GM12873 (cell line): Measurements from ENCODE around the gene PTPRA.

ENCODE experiments used
- TF ChIP-seq, protein P1 (sequence below): IDR thresholded peaks from 2 replicates; pipeline ENCODE4 v1.5.1; 2012; ENCODE audit warnings: low read depth, mild to moderate bottlenecking, moderate library complexity, low read length, control low read depth; ENCODE audit not compliant: insufficient read depth; ENCODE audit errors: missing control alignments

The PTPRA gene

DNA sequence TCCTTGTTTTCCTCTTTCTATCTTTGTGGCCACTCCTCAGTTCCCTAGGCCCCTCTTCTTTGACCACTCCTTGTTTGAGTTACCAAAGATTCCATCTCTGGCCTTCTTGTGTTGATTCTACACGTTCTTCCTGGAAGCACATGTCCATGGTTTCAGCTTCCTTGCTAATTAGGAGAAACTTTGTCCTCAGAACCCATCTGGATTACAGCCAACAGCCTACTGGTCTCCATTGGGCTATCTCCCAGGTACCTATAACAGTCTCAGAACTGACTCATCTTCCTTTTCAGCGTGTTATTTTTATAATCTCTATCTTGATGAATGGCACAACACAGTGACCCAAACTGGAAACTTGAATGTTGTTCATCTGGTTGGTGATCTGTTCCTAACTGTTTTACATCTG is 17.5 kb downstream of the PTPRA start:
- TF ChIP-seq, protein P1, sequence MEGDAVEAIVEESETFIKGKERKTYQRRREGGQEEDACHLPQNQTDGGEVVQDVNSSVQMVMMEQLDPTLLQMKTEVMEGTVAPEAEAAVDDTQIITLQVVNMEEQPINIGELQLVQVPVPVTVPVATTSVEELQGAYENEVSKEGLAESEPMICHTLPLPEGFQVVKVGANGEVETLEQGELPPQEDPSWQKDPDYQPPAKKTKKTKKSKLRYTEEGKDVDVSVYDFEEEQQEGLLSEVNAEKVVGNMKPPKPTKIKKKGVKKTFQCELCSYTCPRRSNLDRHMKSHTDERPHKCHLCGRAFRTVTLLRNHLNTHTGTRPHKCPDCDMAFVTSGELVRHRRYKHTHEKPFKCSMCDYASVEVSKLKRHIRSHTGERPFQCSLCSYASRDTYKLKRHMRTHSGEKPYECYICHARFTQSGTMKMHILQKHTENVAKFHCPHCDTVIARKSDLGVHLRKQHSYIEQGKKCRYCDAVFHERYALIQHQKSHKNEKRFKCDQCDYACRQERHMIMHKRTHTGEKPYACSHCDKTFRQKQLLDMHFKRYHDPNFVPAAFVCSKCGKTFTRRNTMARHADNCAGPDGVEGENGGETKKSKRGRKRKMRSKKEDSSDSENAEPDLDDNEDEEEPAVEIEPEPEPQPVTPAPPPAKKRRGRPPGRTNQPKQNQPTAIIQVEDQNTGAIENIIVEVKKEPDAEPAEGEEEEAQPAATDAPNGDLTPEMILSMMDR = no peak

DNA sequence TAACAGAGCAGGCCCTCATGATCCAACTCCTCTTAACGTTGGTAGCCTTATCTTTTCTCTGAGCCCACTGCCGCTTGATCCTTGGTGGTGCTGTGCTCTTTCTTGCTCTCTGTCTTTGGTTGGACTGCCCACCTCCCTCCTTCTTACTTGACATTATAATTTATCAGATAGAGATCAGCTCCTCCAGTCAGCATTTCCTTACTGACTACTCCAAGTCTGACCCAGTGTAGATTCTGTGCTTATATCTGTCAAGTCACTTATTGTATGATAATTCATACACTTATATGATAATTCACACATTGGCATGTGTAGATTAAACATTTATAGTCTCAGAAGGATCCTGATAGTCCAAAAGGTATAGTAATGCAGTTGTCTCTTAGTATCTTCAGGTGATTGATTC is 18.1 kb downstream of the PTPRA start:
- TF ChIP-seq, protein P1 = no peak

DNA sequence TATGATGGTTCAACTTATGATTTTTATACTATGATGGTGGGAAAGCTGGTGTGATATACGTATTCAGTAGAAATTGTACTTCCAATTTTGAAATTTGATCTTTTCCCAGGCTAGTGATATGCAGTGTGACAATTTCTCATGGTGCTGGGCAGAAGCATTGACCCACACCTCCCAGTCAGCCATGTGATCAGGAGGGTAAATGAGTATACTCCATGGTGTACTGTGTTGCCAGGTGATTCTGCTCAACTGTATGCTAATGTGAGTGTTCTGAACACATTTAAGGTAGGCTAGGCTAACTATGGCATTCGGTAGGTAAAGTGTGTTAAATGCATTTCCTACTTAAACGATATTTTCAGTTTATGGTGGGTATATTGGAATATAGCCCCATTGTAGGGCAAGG is 19.1 kb downstream of the PTPRA start:
- TF ChIP-seq, protein P1 = no peak

DNA sequence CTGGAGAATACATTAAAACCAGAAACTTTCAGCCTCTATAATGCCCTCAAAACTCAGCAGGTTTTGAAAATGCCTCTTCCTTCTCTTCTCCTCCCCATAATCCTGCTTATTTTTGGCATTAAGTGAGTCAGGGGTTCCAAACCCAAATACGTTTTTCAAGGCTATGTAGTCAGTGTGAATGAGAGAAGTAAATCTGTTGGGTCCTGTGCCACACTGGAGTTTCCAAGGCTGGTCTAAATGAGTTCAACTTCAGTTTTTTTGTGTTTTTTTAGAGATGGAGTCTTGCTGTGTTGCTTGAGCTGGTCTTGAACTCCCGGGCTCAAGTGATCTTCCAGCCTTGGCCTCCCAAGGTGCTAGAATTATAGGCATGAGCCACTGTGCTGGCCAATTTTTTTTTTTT is 20.9 kb downstream of the PTPRA start:
- TF ChIP-seq, protein P1 = no peak

DNA sequence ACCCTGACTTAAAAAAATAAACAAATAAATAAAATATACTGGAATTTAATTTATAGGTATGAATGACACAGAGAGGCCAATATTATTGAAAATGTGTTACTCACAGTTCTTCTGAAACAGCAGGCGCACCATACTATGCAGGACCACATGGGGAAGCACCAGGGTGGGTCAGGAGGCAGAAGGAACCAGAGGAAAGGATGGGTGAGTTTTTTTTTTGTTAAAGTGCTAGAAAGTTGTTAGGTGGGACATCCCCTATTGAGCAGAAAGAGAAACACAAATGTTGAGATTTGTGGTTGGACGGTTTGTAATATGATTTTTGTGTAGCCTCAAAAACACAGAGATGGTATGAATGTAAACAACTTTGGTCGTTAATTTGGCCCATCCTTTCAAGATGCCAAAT is 26.0 kb downstream of the PTPRA start:
- TF ChIP-seq, protein P1 = no peak

DNA sequence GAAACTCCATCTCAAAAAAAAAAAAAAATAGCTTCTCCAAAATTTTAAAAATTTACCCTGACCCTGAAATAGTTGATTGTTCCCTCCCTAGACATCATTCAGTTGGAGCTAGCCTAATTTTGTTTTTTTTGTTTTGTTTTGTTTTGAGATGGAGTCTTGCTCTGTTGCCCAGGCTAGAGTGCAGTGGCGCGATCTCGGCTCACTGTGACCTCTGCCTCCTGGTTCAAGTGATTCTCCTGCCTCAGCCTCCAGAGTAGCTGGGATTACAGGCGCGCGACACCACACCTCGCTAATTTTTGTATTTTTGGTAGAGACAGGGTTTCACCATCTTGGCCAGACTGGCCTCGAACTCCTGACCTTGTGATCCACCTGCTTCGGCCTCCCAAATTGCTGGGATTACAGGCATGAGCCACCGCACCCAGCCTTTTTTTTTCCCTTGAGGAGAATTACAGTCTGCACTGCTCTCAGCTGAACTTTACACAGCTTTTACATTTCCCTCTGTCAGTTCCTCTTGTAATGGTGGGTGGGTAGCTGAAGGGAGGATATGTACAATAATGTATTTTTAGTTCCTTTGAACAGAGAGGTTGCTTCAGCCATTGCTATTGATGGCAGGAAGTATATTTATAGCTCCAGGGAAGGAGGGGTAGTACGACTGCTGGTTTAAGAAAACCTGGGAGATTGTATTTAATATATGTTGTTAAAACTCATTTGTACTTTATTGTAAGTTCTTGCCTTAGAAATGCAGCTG is 27.7 kb downstream of the PTPRA start:
- TF ChIP-seq, protein P1 = no peak

DNA sequence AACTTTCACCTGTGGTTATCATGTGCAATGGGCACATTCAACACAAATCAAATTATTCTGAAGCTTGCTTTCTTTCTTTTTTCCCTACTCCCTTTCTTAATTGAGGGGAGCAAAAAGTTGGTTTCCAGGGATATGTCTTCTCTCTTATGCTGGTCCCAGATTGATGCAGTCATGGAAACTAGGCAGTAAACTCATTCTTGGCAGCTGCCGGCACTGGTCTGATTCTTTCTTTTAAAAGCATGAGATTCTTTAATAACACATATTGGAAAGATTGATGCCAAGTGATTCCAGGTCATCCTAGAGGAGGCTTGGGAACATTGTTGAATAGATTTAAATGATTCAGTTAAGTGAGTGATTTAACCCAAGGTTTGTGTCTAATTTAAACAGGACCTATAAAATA is 29.0 kb downstream of the PTPRA start:
- TF ChIP-seq, protein P1 = no peak

DNA sequence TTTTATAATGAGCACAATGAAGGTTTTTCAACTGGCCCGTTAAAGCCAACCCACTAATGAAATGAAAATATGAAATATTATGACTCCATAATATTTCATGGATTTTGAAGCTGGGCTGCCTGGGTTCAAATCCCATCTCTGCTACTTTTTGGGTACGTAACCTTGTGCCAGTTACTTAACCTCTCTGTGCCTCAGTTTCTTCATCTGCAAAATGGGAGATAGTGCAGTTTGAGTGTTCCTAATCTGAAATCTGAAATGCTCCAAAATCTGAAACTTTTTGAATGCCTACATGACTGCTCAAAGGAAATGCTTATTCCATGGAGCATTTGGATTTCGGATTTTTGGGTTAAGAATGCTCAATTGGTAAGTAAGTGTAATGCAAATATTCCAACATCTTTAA is 29.5 kb downstream of the PTPRA start:
- TF ChIP-seq, protein P1 = no peak
